Cerebellar nuclear complex (tissue), 1 donor: Measurements from ENCODE around the gene NTNG1.

ENCODE experiments used
- DNase-seq, 2 experiments: peaks; one replicate each; lab custom pipeline; 2025; lab: John Stamatoyannopoulos, UW

NTNG1 gene

GRCh38 chr1:107327446-107327845 is 186.6 kb downstream of the NTNG1 start:
- DNase-seq, result no peak

DNA sequence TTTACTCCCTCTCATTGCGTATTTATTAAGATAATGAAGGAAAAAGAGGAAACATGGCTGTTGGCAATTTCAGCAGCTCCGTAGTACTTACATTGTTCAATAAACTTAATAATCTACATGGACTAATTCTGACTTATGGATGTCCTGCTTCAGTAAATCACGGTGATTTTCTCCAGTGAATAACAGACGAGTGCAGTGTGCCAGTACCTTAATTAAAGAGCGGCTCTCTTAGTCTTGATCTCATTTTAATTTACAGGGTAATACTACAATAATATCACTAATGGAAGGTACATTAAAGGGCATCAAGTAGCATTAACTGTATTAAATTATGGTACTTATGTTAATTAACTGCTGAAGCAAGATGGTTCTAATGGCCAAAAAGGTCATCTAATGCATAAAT is 187.2 kb downstream of the NTNG1 start:
- no peak for DNase-seq

- DNase-seq, result no peak
Measured at GRCh38 chr1:107339775-107340174, 198.9 kb downstream of the NTNG1 start.

GRCh38 chr1:107342316-107342715 is 201.5 kb downstream of the NTNG1 start:
- DNase-seq, result no peak

DNA sequence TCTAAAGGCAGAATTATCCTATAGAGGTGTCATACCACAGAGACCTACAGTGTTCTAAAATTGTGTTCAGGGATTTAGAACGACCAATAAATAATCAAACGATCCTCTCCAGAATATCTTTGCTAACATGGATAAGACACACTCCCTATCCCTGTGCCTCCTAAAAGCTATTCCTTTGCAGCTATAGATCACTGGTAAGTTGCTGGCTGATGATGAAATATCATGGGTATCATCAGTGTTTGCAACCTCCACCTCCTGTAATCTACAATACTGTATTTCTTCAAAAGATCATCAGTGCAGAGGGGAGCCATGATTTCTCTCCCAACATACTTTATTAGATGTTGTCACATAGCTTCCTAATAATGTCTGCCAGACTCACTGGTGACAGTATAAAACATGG is 201.9 kb downstream of the NTNG1 start:
- DNase-seq, result no peak

- DNase-seq, result no peak
Measured at GRCh38 chr1:107343601-107344000, 202.8 kb downstream of the NTNG1 start.

GRCh38 chr1:107344268-107344760 is 203.5 kb downstream of the NTNG1 start:
- no peak for DNase-seq

- no peak for DNase-seq
Measured at GRCh38 chr1:107344836-107345235, 204.0 kb downstream of the NTNG1 start.

GRCh38 chr1:107352850-107353249 is 212.0 kb downstream of the NTNG1 start:
- no peak for DNase-seq

DNA sequence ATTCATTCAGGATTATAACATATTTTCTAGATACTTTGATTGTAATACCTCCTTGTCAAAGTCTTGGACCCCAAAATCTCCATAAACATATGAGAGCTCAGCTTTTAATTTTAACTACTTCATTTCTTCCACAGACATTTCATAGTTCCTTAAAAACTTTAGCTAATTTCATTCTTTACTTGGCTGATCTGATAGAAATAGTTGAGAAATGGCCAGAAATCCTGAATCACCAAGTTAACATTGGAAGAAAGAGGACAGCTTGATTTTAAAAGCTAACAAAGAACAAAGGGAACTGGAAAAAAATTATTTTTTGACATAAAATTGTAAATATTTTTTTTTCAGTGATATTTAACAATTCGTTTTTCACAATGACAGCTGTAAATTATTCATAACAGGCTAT is 216.5 kb downstream of the NTNG1 start:
- DNase-seq, result no peak

DNA sequence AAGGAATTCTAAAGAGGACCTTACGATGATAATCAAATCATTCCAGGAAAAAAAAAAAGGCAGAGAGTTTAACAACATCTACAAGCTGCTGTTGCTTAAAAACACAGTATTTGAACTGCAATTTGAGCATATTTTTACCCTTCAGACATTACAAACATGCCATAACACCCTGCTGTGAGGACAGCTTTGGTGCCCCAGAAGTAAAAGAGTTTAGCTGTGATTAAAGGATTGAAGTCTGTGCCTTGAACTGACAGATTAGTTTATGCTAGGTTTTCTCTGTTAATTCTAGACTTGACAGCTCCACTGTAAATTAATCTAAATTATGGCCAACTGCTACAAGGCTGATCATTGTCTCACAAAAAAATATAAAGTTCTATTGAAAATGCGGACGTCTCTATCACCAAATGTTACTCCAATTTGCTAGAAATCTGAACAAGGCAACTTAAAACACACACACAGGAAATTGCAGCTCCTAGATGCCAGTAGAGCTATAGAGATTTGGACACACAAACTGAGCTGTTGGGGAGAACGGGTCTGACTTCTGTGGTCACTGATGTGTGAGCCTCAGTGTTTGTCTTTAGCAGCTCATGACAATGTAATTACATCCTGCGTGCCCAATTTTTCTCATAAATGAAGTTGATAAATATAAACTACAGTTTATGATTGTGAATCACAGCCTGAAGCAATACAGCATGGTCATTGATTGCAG is 217.9 kb downstream of the NTNG1 start:
- DNase-seq, result no peak

DNA sequence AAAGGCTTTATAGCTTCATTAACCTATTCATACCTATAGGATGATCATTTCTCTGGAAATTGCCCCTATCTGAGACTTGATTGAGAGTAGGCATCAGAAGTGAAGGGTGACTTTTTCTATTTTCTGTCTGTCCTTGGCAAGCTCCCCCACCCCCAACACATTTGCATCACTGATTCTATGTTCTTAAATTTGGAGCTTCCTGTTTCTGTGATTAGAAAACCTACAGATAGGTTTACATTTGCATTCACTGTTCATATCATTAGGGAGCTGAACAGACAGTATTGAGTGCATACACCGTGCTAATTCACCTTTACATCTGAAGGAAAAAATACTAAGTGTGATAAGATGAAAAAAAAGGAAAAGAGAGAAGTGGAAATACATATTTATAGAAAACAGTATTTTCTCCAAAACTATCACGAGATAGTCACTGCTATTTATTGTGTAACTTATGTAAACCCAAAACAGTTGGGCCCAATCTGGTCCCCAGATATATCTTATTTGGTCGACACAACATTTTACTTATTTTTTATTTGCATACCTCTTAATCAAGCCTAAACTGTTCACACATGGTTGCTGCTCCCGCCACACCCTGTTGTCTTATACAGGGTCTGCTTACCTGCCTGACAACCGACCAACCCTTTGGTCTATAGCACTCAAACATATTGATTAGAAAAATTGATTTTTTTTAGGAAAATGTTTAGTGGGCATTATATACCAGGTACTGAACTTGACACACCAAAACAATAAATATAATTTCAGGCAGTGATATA is 218.8 kb downstream of the NTNG1 start:
- no peak for DNase-seq

DNA sequence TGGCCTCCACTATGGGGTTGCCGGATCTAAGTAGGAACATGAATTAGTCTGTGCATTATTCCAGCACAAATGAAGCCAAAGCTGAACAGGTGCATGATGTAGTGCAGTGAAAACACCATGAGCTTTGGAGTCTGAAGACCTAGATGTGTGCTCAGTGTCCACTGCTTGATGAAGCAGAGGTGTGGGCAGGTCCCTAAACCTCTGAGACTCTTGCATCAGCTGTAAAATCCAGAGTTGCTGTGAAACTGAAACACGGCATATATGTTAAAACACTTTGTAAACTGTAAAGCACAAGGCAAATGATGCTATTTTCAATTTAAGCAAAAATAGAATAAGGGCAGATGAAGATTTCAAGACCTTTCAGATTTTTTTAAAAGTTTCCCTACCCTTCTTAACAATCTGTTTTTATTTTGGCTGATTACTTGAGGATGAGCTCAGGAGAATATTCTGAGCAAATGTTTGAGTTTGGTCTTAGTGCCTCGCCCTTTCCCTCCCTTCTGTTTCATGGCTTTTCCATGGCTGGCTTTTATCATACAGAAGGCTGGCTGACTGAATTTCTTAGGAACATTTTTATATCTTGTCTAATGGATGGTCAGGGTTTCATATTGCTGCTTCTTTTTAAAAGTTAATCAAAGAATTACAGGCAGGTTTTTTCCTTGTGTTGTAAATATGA is 221.8 kb downstream of the NTNG1 start:
- no peak for DNase-seq

- DNase-seq, result no peak
Measured at GRCh38 chr1:107363154-107363553, 222.3 kb downstream of the NTNG1 start.

DNA sequence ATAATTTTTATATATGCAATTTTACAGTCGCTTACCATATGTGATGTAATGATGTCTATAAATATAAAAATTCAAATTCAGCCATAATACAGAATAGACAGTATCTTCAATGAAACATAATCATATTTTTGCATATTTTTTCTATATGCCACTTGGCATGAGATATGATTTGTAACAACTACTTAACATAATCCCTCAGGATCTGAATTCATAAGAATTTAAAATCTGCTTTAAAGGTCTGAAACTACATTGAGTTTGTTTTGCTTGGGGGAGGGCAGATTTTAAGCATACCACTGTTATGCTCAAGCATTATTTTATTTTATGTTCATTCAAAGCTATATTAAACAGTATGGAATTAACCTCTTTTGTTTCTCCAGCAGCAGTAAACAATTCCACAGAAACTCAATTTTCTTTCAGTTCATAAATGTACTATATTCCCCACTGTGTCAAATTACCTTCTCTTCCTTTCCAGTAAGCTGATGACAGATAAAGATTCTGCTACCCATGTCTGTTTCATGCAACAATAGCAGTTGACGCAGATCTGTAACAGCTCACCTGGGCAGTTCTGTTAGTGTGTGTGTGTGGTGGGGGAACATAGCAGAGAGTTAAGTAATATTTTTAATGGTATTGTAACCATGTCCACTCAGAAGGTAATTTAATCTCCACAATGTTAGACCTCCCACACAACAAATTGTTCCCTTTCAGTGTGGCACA is 224.8 kb downstream of the NTNG1 start:
- no peak for DNase-seq

- no peak for DNase-seq
Measured at GRCh38 chr1:107378426-107378825, 237.6 kb downstream of the NTNG1 start.

DNA sequence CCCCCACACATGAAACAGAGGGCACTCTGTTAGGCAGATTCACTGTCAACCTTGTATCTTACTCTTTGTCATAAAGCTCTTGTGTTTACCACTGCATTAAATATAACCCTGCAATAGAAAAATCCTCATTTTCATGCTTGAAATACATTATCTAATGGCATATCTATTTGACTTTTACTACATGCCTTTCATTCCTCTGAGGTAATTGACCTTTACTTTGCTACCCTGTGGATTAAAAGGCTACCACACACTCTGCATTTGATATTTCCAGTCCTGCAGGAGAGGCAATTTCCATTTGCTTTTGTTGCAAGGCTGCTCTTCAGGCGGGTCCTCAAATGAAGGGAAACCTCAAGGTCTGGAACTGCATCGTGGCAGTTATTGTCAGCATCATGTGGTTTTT is 238.0 kb downstream of the NTNG1 start:
- DNase-seq, result no peak

DNA sequence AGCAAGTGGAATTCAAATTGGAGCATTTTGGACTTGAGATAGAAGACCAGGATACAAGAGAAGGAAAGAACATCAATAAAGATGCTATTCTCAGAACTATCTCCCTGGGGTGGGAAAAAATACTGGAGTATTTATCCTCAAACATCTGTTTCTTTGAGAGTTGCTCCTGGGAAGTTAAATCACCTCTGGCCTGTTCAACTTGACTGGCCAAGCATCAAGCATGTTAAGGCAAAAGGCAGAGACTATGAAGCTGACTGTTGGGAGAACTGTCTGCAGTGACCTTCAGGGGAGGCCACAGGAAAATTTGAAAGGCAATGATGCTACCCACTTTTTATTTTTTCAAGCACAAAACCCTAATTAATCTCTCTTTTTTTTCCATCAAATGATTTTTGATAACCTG is 239.0 kb downstream of the NTNG1 start:
- no peak for DNase-seq

- no peak for DNase-seq
Measured at GRCh38 chr1:107389410-107390396, 248.9 kb downstream of the NTNG1 start.

DNA sequence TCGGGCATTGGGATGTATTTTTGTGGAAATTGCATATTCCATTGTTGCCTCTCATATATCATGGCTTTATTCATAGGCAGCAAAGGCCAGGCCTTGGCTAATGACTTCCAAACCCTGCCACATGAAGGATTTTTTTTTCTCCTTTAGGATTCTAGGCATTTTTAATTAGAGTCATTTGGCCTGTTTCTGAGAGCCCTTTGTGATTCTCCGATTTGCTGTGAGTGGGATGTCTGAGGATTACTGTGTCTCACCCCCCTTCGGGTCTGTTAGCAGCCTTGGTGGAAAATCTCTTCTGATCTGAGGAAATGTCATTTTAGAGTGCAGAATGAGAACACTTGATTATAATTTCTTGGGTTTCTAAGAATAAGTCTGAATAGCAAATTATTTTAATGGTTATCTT is 253.5 kb downstream of the NTNG1 start:
- no peak for DNase-seq

DNA sequence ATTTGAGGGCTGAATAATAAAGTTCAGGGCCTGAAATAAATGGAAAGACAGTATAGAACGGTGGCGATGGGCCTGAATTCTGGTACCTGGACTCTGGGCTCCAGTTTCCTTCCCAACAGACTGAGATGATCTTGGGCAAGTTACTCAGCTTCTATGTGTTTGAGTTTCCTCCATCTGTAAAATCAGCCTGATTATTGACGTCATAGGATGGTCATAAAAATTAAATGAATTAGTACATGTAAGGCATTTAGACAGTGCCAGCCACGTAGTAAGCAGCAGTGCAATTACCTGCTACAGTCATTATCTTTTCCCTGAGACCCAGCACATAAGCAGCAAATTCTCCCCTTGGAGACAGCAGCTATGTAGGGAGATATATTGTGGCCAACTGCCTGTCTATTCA is 260.9 kb downstream of the NTNG1 start:
- no peak for DNase-seq
